HTR-8/SVneo (cell line): ENCODE results near the gene DNAL4.

Source experiments
- DNase-seq: peaks from one replicate; pipeline ENCODE4 v3.0.0; 2011; ENCODE audit warnings: low spot score, mixed read lengths; ENCODE audit not compliant: insufficient read length
- FAIRE-seq: peaks from 2 replicates; lab custom pipeline; 2011; peaks lifted over from hg19 to GRCh38; lab: Jason Lieb, UNC

DNAL4 gene

DNA sequence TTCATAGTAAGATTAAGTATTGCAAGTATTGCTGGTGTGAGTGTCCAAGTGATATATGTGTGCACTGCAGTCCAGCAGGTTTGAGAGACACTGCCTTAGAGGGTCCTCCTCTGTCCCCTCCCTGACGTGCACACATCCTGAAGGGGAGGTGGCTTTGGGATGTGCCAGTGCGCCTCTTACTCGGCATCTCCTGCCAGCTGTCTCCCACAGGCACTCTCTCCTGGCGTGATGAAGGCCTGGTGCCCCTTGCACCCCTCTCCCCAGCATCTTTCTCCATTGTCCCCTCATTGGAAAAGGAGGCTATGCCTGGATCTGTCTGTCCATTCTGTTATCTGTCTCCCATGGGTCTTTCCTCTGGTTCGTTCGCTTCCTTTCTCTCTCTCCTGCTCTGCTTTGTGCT lies 64.0 kb downstream of the DNAL4 start:
- FAIRE-seq (no peak), DNase-seq (no peak)

DNA sequence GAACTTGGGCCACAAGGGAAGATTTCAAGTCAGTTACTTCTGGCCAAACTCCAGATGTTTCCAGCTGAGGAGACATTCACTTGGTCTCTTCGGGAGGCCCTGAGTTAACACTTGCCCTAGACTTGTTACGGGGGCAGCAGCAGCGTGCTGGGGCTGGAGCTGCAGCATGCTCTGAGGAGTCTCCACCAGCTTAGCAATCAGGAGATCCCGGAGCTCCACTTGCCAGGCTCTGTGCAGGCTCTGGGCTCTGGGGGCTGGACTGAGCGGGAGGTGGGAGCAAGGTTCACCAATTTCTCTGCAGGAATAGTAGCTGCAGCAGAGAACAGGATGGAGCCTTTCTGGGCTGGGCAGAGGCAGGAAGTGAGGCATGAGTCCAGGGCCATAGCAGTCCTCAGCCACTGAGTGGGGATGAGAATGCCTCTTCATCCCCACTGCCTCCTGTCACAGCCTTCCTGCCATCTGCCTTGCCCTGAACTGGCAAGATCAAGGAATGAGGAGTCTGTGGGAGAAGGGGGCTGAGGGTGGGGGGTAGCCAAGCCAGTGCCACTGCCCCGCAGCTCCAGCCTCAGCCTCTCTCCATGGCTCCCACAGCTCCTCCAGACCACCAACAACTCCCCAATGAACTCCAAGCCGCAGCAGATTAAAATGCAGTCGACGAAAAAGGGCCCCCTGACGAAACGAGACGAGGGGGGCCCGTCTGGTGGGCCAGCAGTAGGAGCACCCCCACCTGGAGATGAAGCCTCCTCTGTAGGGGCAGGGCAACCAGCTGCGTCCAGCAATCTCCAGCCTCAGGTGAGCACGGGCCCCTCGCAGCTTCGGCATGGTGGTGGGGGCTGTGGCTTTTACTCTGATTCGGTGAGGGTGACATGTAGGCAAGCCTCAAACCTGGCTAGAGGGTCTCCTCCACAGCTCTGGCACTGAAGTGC lies 64.8 kb downstream of the DNAL4 start:
- DNase-seq (no peak), FAIRE-seq (no peak)
